Measurements from ENCODE around the gene ZFC3H1.

ZFC3H1 gene

GRCh38 chr12:71662849-71663560, 643 bp downstream of the ZFC3H1 start:
- peaks cover 84% of the 10 kb centered on the region for H3K79me2 ChIP-seq (ENCODE audit: control insufficient read depth, low read length)

GRCh38 chr12:71661977-71662530, 1.6 kb downstream of the ZFC3H1 start:
- H3K36me3 ChIP-seq (ENCODE audit: control insufficient read depth, low read length), result peaks cover 75% of the 10 kb centered on the region
- peaks cover 86% of the 10 kb centered on the region for H3K79me2 ChIP-seq (ENCODE audit: control insufficient read depth, low read length)
- peak overlapping the region; percentile 99 for H3K4me3 ChIP-seq (ENCODE audit: low read length)
- peak overlapping the region; percentile 93 for H3K4me2 ChIP-seq (ENCODE audit: low read length)
- H3K9me3 ChIP-seq (ENCODE audit: control insufficient read depth, insufficient read depth, low read length), result no peaks in the 10 kb centered on the region
- H3F3A ChIP-seq (ENCODE audit: control insufficient read depth, insufficient read depth), result peaks cover 6% of the 10 kb centered on the region; the same call in 1 of the 2 replicates
- no peaks in the 10 kb centered on the region for H3K9me2 ChIP-seq (replicated peaks; ENCODE audit: control insufficient read depth, low read length)
- H3K4me1 ChIP-seq (ENCODE audit: control insufficient read depth, low read length), result peaks cover 25% of the 10 kb centered on the region
- TF ChIP-seq EZH2phosphoT487 (IDR thresholded peaks at IDR 0.05; ENCODE audit: borderline replicate concordance, low read length), result no peak
- TF ChIP-seq, protein P1, sequence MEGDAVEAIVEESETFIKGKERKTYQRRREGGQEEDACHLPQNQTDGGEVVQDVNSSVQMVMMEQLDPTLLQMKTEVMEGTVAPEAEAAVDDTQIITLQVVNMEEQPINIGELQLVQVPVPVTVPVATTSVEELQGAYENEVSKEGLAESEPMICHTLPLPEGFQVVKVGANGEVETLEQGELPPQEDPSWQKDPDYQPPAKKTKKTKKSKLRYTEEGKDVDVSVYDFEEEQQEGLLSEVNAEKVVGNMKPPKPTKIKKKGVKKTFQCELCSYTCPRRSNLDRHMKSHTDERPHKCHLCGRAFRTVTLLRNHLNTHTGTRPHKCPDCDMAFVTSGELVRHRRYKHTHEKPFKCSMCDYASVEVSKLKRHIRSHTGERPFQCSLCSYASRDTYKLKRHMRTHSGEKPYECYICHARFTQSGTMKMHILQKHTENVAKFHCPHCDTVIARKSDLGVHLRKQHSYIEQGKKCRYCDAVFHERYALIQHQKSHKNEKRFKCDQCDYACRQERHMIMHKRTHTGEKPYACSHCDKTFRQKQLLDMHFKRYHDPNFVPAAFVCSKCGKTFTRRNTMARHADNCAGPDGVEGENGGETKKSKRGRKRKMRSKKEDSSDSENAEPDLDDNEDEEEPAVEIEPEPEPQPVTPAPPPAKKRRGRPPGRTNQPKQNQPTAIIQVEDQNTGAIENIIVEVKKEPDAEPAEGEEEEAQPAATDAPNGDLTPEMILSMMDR (IDR thresholded peaks at IDR 0.05; ENCODE audit: low read depth, low read length, poor library complexity, severe bottlenecking), result no peak
- H4K20me1 ChIP-seq (ENCODE audit: control insufficient read depth, insufficient read depth, low read depth, low read length), result peaks cover 14% of the 10 kb centered on the region
- H3K27me3 ChIP-seq (ENCODE audit: control insufficient read depth, low read length), result no peaks in the 10 kb centered on the region
- H3K27ac ChIP-seq (ENCODE audit: low read depth, low read length), result no peak overlapping the region

More at GRCh38 chr12:71662849-71663560, 643 bp downstream of the ZFC3H1 start:
- Histone ChIP-seq H3K9me3 (ENCODE audit: control insufficient read depth, insufficient read depth, low read length) (no peaks in the 10 kb centered on the region), H3K27me3 (ENCODE audit: control insufficient read depth, low read length) (no peaks in the 10 kb centered on the region), H3K4me1 (ENCODE audit: control insufficient read depth, low read length) (peaks cover 30% of the 10 kb centered on the region), H3K36me3 (ENCODE audit: control insufficient read depth, low read length) (peaks cover 72% of the 10 kb centered on the region), H3F3A (ENCODE audit: control insufficient read depth, insufficient read depth) (peaks cover 6% of the 10 kb centered on the region; the same call in 1 of the 2 replicates), H3K27ac (ENCODE audit: low read depth, low read length) (peak overlapping the region; percentile 91), H3K4me2 (ENCODE audit: low read length) (peak overlapping the region; percentile 93), H4K20me1 (ENCODE audit: control insufficient read depth, insufficient read depth, low read depth, low read length) (peaks cover 14% of the 10 kb centered on the region), H3K4me3 (ENCODE audit: low read length) (peak overlapping the region; percentile 99), H3K9me2 (replicated peaks; ENCODE audit: control insufficient read depth, low read length) (no peaks in the 10 kb centered on the region)
- TF ChIP-seq EZH2phosphoT487 (IDR thresholded peaks at IDR 0.05; ENCODE audit: borderline replicate concordance, low read length), result no peak
- TF ChIP-seq, protein P1 (IDR thresholded peaks at IDR 0.05; ENCODE audit: low read depth, low read length, poor library complexity, severe bottlenecking), result no peak

DNA sequence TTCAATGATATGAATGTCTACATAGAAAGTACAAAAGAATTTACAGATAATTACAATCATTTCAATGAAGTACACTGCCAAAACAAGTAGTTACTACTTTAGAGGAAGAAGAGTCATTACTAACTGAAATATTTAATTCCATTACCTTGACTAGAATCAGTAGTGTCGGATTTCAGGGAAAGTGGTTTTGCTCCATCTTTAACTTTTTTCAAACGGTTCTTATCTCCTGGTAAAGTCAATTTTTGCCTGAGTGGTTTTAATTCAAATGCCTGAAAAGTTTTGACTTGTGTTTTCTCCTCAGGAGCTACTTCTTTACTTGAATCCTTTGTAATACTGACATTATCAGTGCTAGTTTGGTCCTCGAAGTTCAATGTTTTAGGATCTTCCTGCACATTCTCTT, 6.9 kb downstream of the ZFC3H1 start:
- peaks cover 89% of the 10 kb centered on the region for H3K79me2 ChIP-seq (ENCODE audit: control insufficient read depth, low read length)
- no peak for TF ChIP-seq EZH2phosphoT487 (IDR thresholded peaks at IDR 0.05; ENCODE audit: borderline replicate concordance, low read length)
- TF ChIP-seq, protein P1 (IDR thresholded peaks at IDR 0.05; ENCODE audit: low read depth, low read length, poor library complexity, severe bottlenecking), result no peak
- H3F3A ChIP-seq (ENCODE audit: control insufficient read depth, insufficient read depth), result no peaks in the 10 kb centered on the region
- H3K27ac ChIP-seq (ENCODE audit: low read depth, low read length), result no peak overlapping the region
- no peaks in the 10 kb centered on the region for H3K9me2 ChIP-seq (replicated peaks; ENCODE audit: control insufficient read depth, low read length)
- peaks cover 14% of the 10 kb centered on the region; the same call in 1 of the 2 replicates for H3K9me3 ChIP-seq (ENCODE audit: control insufficient read depth, insufficient read depth, low read length)
- H3K27me3 ChIP-seq (ENCODE audit: control insufficient read depth, low read length), result no peaks in the 10 kb centered on the region
- H4K20me1 ChIP-seq (ENCODE audit: control insufficient read depth, insufficient read depth, low read depth, low read length), result peaks cover 4% of the 10 kb centered on the region
- H3K36me3 ChIP-seq (ENCODE audit: control insufficient read depth, low read length), result peaks cover 89% of the 10 kb centered on the region
- H3K4me1 ChIP-seq (ENCODE audit: control insufficient read depth, low read length), result peaks cover 14% of the 10 kb centered on the region
- H3K4me2 ChIP-seq (ENCODE audit: low read length), result no peak overlapping the region
- no peak overlapping the region for H3K4me3 ChIP-seq (ENCODE audit: low read length)
